ENCODE results near the gene AGAP1. TPM values are rescaled to one million over a fixed set of nuclear protein-coding genes. Genes with fewer than 3 reads are reported as not detected.

Gene AGAP1
- total RNA-seq, 1 donor from 2014 or later: 22.3 TPM

- DNase-seq (ENCODE audit: extremely low read depth, low read depth, low spot score): no peak
Measured at GRCh38 chr2:235699576-235699975, 205.7 kb downstream of the AGAP1 start.

GRCh38 chr2:235701206-235701981 lies 207.6 kb downstream of the AGAP1 start:
- DNase-seq (ENCODE audit: extremely low read depth, low read depth, low spot score): no peak

GRCh38 chr2:235702186-235702585 lies 208.3 kb downstream of the AGAP1 start:
- DNase-seq (ENCODE audit: extremely low read depth, low read depth, low spot score): no peak

- DNase-seq (ENCODE audit: extremely low read depth, low read depth, low spot score): no peak
Measured at GRCh38 chr2:235703711-235704295, 210.0 kb downstream of the AGAP1 start.

GRCh38 chr2:235705296-235705695 lies 211.5 kb downstream of the AGAP1 start:
- DNase-seq (ENCODE audit: extremely low read depth, low read depth, low spot score): no peak

GRCh38 chr2:235706506-235706905 lies 212.7 kb downstream of the AGAP1 start:
- DNase-seq (ENCODE audit: extremely low read depth, low read depth, low spot score): no peak

GRCh38 chr2:235707411-235708096 lies 213.7 kb downstream of the AGAP1 start:
- no peak for DNase-seq (ENCODE audit: extremely low read depth, low read depth, low spot score)

- DNase-seq (ENCODE audit: extremely low read depth, low read depth, low spot score): no peak
Measured at GRCh38 chr2:235709124-235709813, 215.4 kb downstream of the AGAP1 start.

- no peak for DNase-seq (ENCODE audit: extremely low read depth, low read depth, low spot score)
Measured at GRCh38 chr2:235709969-235710879, 216.4 kb downstream of the AGAP1 start.

- DNase-seq (ENCODE audit: extremely low read depth, low read depth, low spot score): no peak
Measured at GRCh38 chr2:235710933-235711332, 217.1 kb downstream of the AGAP1 start.

GRCh38 chr2:235711527-235711926 lies 217.7 kb downstream of the AGAP1 start:
- DNase-seq (ENCODE audit: extremely low read depth, low read depth, low spot score): no peak

GRCh38 chr2:235712176-235712575 lies 218.3 kb downstream of the AGAP1 start:
- no peak for DNase-seq (ENCODE audit: extremely low read depth, low read depth, low spot score)

- DNase-seq (ENCODE audit: extremely low read depth, low read depth, low spot score): no peak
Measured at GRCh38 chr2:235713189-235713588, 219.3 kb downstream of the AGAP1 start.

- DNase-seq (ENCODE audit: extremely low read depth, low read depth, low spot score): no peak
Measured at GRCh38 chr2:235715601-235716000, 221.8 kb downstream of the AGAP1 start.

- DNase-seq (ENCODE audit: extremely low read depth, low read depth, low spot score): no peak
Measured at GRCh38 chr2:235716875-235717496, 223.1 kb downstream of the AGAP1 start.

- DNase-seq (ENCODE audit: extremely low read depth, low read depth, low spot score): no peak
Measured at GRCh38 chr2:235719146-235719942, 225.5 kb downstream of the AGAP1 start.

- no peak for DNase-seq (ENCODE audit: extremely low read depth, low read depth, low spot score)
Measured at GRCh38 chr2:235721625-235722024, 227.8 kb downstream of the AGAP1 start.

GRCh38 chr2:235722869-235723268 lies 229.0 kb downstream of the AGAP1 start:
- DNase-seq (ENCODE audit: extremely low read depth, low read depth, low spot score): no peak

GRCh38 chr2:235723371-235723770 lies 229.5 kb downstream of the AGAP1 start:
- DNase-seq (ENCODE audit: extremely low read depth, low read depth, low spot score): no peak

All from glomerular endothelial cell (primary cell).